ENCODE data around the gene ATP2B2. TPM values are rescaled to one million over a fixed set of nuclear protein-coding genes. Genes with fewer than 3 reads are reported as not detected.

ATP2B2 gene
- total and polyA plus RNA-seq, 9 of the 15 experiments (the other 6 are each of a cell fraction or from before 2014, with no cell fraction given) = 0.06 TPM; not detected in 8

DNA sequence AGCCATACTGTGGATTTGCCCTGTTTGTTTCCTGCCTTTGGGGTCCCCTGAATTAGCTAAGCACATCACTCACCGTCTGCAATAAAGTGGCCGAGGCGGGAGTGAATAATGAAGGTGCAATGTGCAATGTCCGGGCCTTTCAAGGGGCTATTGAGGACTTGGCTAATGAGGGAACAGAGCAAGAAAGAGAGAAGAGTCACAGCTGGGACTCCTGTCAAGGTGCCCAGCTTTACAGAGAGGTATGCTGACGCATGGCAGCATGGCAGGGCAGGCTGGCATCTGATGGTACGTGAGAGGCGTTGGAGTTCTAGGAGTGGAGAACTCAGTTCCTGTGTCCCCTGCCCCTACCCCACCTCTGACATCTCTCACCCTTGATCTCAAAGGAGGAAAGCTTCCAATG is 13.8 kb upstream of the ATP2B2 start (continued):
- TF ChIP-seq, protein P1, sequence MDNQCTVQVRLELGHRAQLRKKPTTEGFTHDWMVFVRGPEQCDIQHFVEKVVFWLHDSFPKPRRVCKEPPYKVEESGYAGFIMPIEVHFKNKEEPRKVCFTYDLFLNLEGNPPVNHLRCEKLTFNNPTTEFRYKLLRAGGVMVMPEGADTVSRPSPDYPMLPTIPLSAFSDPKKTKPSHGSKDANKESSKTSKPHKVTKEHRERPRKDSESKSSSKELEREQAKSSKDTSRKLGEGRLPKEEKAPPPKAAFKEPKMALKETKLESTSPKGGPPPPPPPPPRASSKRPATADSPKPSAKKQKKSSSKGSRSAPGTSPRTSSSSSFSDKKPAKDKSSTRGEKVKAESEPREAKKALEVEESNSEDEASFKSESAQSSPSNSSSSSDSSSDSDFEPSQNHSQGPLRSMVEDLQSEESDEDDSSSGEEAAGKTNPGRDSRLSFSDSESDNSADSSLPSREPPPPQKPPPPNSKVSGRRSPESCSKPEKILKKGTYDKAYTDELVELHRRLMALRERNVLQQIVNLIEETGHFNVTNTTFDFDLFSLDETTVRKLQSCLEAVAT (IDR thresholded peaks at IDR 0.05) = no peak
- TF ChIP-seq BHLHE40 (IDR thresholded peaks at IDR 0.05; ENCODE audit: low read length) (no peak), ZNF408 (CRISPR knock-in tag; IDR thresholded peaks at IDR 0.05; ENCODE audit: low read depth) (no peak), KDM5B (IDR thresholded peaks at IDR 0.05; ENCODE audit: insufficient replicate concordance, low read depth, low read length) (no peak), ZBTB7A (IDR thresholded peaks at IDR 0.05; ENCODE audit: borderline replicate concordance, control insufficient read depth, low read depth, low read length) (no peak), SRSF7 (optimal IDR thresholded peaks at IDR 0.05; ENCODE audit: low read depth, low read length) (no peak), ZNF668 (CRISPR knock-in tag; IDR thresholded peaks at IDR 0.05) (no peak), TAF15 (IDR thresholded peaks at IDR 0.05; ENCODE audit: low read depth, low read length) (no peak), ELF4 (CRISPR knock-in tag; IDR thresholded peaks at IDR 0.05) (no peak)

DNA sequence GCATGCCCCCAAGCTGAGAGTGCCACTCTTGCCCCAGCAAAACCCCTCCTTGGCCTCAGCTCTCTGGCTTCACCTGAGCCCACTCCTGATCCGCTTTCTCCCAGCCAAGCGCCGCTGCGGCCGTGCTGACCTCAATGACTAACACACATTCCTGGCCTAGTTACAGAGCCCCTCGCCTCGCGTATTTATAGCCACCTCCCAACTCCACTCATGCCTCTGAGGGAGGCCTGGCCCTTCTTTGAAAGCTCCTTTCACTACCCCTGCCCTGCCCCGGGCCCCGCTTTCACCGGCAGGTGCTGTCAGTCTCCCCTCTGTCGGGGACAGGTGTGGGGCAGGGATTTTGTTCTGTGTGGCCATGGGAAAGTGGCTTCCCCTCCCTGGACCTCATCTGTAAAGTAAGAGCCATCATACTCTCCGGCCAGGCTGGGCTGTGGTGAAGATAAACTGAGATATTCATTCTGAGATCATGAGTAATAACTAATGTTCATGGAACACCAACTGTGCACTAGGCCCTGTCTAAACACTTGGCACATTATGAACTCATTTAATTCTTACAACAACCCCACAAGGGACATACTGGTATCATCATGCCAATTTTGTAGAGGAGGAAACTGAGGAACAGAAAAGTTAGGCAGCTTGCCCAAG is 13.2 kb upstream of the ATP2B2 start:
- intact Hi-C loops (cut with micrococcal nuclease) (no loop called here), in situ Hi-C loops (cut with MboI) (no loop called here)
- BruUV-seq (replicated peaks) = no TSS peak
- under 1% methylated on average over 13 of the region's 13 CpGs for WGBS (ENCODE audit: insufficient coverage, low coverage, missing lambda C conversion rate)
- H3K27ac ChIP-seq (ENCODE audit: extremely low read depth, low read depth, low read length) = no peak overlapping the region
- no peak overlapping the region for H3K4me3 ChIP-seq
- H3K4me1 ChIP-seq (replicated peaks in 1 of 2; ENCODE audit: control insufficient read depth in 2 of 2, insufficient read depth in 2 of 2, low read length in 2 of 2) = no peaks in the 10 kb centered on the region; a peak in 1 of 5 replicates
- no peaks in the 10 kb centered on the region for H3K9me1 ChIP-seq (ENCODE audit: control insufficient read depth, insufficient read depth, low read length)
- ChIA-PET POLR2A (interaction anchor here (0.6 kb wide), 2 partner anchors 185 to 501 kb away, joined by 3 to 4 read pairs; no protein-coding TSS in a partner anchor), CTCF (ENCODE audit: low intra/inter-chr PET ratio) (no interaction called here)
- H3K4me2 ChIP-seq (ENCODE audit: insufficient read depth, low read length) = no peak overlapping the region
- no peaks in the 10 kb centered on the region for H3K79me2 ChIP-seq (ENCODE audit: control insufficient read depth, insufficient read depth, low read length)
- no peak overlapping the region for H2AFZ ChIP-seq (ENCODE audit: low read depth, low read length)
- DNase-seq (ENCODE audit: extremely low read depth in 1 of 4, low spot score in 3 of 4) (no peak), ATAC-seq (no peak), FAIRE-seq (no peak)
- no peaks in the 10 kb centered on the region for H3K36me3 ChIP-seq (ENCODE audit: control insufficient read depth, insufficient read depth, low read length)
- no peaks in the 10 kb centered on the region for H3K9me3 ChIP-seq (replicated peaks; ENCODE audit: control insufficient read depth, insufficient read depth, low read depth, low read length)
- no peak overlapping the region; a peak in 1 of 4 replicates for H3K9ac ChIP-seq (ENCODE audit: insufficient read depth in 1 of 2, low read depth in 2 of 2, low read length in 2 of 2)
- TF ChIP-seq ERF (CRISPR knock-in tag; IDR thresholded peaks at IDR 0.05) = no peak
- peaks cover 19 to 68% of the 10 kb centered on the region in 2 experiments for H3K27me3 ChIP-seq (ENCODE audit: control insufficient read depth in 2 of 2, insufficient read depth in 2 of 2, low read length in 2 of 2)
- peaks cover 27% of the 10 kb centered on the region for H4K20me1 ChIP-seq (replicated peaks; ENCODE audit: control insufficient read depth, insufficient read depth, low read length)
